ENCODE data around the gene RALB.
"Not testable (repeated sequence)": the region's sequence is repeated elsewhere in the genome, so short reads cannot be mapped to it uniquely, and the experiment has no call there.

RALB gene

GRCh38 chr2:120224735-120225548 lies 27.7 kb upstream of the RALB start:
- no peak for DNase-seq

- DNase-seq, result no peak
Observed at GRCh38 chr2:120225549-120226065, 27.0 kb upstream of the RALB start.

- no peak for DNase-seq
Observed at GRCh38 chr2:120226316-120226715, 26.3 kb upstream of the RALB start.

GRCh38 chr2:120227111-120227991 lies 25.3 kb upstream of the RALB start:
- no peak for DNase-seq

GRCh38 chr2:120228503-120228902 lies 24.1 kb upstream of the RALB start:
- no peak for DNase-seq

GRCh38 chr2:120229341-120229740 lies 23.3 kb upstream of the RALB start:
- DNase-seq, result no peak

GRCh38 chr2:120230515-120231471 lies 21.9 kb upstream of the RALB start:
- DNase-seq, result no peak

GRCh38 chr2:120231564-120231973 lies 21.1 kb upstream of the RALB start:
- no peak for DNase-seq

GRCh38 chr2:120231974-120232635 lies 20.5 kb upstream of the RALB start:
- peak; percentile 40 to 50 for DNase-seq

- DNase-seq, result no peak
Observed at GRCh38 chr2:120233292-120233691, 19.4 kb upstream of the RALB start.

GRCh38 chr2:120235158-120235557 lies 17.5 kb upstream of the RALB start:
- not testable (repeated sequence) for DNase-seq

GRCh38 chr2:120235681-120236080 lies 17.0 kb upstream of the RALB start:
- DNase-seq, result no peak

- DNase-seq, result no peak
Observed at GRCh38 chr2:120236316-120236715, 16.3 kb upstream of the RALB start.

- DNase-seq, result no peak
Observed at GRCh38 chr2:120236791-120237190, 15.9 kb upstream of the RALB start.

GRCh38 chr2:120237491-120237902 lies 15.2 kb upstream of the RALB start:
- DNase-seq, result peak; percentile 39 to 81

GRCh38 chr2:120238728-120239487 lies 13.7 kb upstream of the RALB start:
- peak; percentile 28 to 72 for DNase-seq

GRCh38 chr2:120239488-120240287 lies 13.0 kb upstream of the RALB start:
- DNase-seq, result peak in 1 of 2 donors; percentile 15

GRCh38 chr2:120240901-120241429 lies 11.7 kb upstream of the RALB start:
- peak in 1 of 2 donors; percentile 29 for DNase-seq

- peak; percentile 75 to 76 for DNase-seq
Observed at GRCh38 chr2:120241684-120242083, 11.0 kb upstream of the RALB start.

- DNase-seq, result peak; percentile 61 to 77
Observed at GRCh38 chr2:120243211-120243610, 9.4 kb upstream of the RALB start.

All from inflammatory macrophage (primary cell).